UCSD-AML1 (cell line): ENCODE measurements around the gene PI4KB.
"Not testable (repeated sequence)": the region's sequence is repeated elsewhere in the genome, so short reads cannot be mapped to it uniquely, and the experiment has no call there.

ENCODE experiments used
- DNase-seq: peaks from one replicate; lab custom pipeline; 2025; ENCODE audit not compliant: unreplicated experiment; lab: John Stamatoyannopoulos, UW

Gene PI4KB

GRCh38 chr1:151281969-151282882 lies 45.0 kb downstream of the PI4KB start, which contains the start of gene ZNF687:
ZNF687 (plus strand) TSS chr1:151282299; CDS start chr1:151286292, 3,993 bp downstream.
- peak; percentile 100 for DNase-seq

DNA sequence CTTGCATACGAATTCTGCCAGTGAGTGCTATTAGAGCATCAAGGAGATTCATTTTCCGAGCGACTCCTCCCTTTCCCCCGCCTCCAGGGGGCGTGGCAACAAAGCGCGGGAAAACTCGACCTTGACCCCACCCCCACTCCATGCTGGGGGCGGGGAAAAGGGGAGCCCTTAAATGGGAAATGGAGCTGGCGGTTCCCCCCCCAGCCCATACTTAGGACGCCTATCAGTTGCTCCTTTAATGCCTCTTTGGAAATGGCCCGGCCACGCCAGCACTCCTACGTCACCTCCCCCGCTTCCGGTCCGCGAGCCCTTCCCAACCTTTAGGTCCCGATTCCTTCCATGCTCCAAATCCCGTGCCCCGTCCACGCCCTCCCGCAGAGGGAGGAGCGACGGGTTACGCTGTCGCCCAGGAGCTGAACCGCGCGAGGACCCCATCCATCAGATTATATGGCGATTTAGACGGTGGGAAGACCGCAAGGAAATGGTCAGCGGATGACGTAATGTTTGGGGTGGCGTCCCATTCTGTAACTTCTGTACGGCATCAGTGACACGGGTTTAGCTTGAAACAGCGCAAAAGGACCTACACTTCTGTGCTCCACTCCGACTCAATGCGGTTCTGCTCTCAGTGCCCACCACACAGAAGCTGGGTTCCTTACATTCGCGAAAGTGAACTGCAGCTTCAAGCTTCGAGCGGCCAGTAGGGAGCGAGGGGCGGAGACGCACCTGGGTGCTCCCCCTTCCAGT lies 45.8 kb downstream of the PI4KB start:
- peak; percentile 98 for DNase-seq

DNA sequence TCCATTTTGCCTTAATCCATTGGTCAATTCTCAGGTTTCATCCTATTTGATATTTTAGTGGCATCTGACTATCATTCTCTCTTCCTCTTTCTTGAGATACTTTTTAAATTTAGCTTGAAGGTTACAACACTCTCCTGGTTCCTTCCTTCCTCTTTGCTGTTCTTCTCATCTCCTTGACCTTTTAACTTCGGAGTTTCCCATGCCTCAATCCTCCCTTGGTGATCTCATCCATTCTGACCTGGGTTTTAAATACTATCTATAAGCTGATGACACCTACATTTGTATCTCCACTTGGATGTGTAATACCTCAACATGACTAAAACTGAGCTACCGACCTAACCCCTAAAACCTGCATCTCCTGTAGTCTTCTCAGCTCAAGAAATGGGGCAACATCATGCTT lies 50.0 kb downstream of the PI4KB start:
- DNase-seq: no peak

DNA sequence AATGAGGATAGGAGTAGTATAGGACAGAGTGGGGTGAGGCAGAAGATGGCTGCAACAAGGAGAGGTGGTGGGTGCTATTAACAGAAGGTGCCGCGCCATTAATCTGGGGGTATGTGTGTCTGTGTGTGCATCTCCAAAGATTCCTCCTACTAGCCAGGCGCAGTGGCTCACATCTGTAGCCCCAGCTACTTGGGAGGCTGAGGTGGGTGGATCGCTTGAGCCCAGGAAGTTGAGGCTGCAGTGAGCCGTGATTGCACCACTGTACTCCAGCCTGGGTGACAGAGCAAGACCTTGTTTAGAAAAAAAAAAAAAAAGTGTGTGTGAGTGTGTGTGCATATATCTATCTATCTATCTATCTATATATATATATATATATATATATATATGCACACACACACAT lies 51.9 kb downstream of the PI4KB start:
- DNase-seq: not testable (repeated sequence)

- no peak for DNase-seq
These were observed 53.2 kb downstream of the PI4KB start for GRCh38 chr1:151273924-151274466.

DNA sequence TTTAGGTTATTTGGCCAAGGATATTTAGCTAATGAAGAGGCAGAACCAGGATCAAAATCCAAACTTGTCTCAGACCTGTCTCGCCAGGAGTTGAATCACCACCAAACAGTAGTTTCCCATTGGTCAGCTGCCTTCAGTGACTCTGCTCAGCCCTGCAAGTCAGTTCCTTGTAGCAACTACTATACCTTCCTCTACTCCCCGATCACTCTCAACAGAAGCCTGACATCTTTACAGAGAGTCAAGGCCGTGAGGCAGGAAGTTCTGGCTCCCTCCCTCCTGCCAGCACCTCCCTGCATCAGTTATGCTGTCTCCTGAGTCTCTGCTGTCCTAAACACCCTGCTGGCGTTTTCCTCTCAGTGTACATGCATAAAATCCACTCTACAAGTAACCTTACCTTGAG lies 59.5 kb downstream of the PI4KB start:
- DNase-seq: peak; percentile 21

DNA sequence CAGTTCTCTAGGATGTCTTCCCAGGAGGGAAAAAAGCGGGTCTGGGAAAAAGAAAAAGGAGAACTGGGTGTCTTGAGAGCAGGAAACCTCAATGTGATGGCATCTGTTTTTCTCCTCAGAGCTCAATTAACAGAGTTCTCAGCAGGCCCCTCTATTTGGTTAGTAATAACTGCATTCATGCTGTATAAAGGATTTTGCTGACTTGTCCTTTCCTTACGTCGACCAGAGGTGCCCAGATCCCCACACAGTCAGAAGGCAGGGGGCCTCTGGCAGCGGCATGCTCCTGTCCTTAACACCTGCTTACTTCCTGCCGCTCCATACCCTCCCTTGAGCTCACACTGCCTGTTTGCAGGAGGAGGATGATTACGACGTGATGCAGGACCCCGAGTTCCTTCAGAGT lies 60.4 kb downstream of the PI4KB start:
- no peak for DNase-seq

DNA sequence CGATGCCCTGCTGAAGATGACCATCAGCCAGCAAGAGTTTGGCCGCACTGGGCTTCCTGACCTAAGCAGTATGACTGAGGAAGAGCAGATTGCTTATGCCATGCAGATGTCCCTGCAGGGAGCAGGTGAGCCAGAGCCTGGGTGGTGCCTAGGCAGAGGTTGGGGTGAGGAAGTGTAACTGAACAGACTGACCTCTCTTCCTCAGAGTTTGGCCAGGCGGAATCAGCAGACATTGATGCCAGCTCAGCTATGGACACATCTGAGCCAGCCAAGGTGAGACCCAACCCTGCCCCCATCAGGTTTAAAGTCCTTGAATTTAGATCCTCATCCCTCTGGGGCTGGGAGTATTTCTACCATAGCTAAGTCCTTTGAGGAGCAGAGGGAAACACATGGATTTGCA lies 60.9 kb downstream of the PI4KB start:
- no peak for DNase-seq

DNA sequence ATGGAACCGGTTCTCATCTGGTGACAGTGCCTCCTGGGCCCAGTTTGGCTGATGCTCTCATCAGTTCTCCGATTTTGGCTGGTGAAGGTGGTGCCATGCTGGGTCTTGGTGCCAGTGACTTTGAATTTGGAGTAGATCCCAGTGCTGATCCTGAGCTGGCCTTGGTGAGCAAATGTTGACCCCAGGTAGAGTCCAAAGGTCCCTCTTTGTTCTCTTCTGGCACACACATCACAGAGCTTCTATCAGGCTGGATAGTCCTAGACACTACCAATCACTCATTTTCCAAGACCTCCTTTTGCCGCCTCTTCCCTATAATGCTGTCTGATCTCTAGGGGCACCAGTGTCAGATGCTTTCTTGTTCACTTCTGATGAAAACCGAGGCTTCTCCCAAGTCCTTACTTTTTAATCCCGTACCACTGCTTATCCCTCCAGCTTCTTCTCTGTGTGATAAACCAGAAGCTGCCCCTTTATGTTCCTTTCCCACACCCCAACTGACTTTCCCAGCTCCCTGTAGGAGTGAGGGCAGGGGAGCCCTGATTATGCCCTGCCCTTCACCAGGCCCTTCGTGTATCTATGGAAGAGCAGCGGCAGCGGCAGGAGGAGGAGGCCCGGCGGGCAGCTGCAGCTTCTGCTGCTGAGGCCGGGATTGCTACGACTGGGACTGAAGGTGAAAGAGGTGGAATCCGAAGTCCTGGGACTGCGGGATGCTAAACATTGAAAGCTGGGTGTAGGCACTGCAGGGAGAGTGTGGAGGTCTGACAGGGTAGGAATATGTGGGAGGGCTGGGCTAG lies 61.6 kb downstream of the PI4KB start:
- DNase-seq: no peak

DNA sequence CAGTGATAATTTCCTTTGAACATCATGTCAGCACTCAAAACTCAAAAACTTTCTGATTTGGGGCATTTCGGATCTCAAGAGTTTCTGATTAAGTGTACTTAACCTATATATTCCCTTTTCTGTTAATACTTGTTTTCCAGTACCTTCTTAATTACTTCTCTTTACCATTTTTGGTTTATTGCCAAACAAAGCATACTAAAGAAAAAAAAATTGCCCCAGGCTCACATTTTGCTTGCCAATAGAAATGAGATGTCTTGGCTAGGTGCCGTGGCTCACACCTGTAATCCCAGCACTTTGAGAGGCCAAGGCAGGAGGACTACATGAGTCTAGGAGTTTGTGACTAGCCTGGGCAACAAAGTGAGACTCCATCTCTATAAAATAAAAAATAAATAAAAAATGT lies 67.9 kb downstream of the PI4KB start:
- no peak for DNase-seq

- no peak for DNase-seq
These were observed 71.8 kb downstream of the PI4KB start for GRCh38 chr1:151255381-151255780.

DNA sequence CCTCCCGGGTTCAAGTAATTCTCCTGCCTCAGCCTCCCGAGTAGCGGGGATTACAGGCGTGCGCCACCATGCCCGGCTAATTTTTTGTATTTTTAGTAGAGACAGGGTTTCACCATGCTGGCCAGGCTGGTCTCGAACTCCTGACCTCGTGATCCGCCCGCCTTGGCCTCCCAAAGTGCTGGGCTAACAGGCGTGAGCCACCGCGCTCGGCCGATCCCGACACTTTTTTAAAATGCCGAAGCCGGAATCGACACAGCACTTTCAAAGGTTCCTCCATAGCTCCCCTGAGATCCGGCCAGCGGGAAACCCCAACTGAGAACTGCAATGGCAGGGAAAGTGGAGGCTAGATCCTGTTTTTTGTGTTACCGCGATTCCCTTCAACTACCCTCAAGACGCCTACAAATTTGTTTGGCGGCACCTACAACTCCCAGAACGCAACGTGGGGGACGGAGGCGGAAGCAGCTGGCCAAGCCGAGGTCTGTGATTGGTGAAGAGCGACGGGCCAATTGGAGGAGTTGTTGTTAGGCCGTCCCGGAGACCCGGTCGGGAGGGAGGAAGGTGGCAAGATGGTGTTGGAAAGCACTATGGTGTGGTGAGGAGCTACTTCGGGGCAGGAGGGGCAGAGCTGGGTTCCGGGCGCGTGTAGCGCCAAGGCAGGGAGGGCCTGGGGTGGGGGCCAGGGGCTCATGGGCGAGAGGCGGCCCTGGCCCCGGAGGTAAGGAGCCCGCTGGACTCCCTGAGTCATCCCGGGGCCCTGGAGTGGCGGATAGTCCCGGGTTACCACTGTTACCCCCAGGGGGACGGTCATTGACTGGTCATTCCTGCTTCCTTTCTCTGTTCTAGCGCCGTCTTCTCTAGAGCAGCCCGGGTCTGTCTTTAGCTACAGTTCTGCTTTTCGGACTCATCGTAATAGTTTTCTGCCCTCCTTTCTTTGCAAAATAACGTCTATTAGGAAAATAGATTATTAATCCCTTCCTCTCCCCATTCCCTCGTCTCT lies 72.7 kb downstream of the PI4KB start, which contains the start of gene PSMD4:
TSS of gene PSMD4 (plus strand) at position 518 of the 997 bp plus-strand sequence. CDS start at position 567, 49 bp downstream.
- peak; percentile 93 for DNase-seq

- DNase-seq: peak; percentile 22
These were observed 75.4 kb downstream of the PI4KB start for GRCh38 chr1:151251656-151252470.

DNA sequence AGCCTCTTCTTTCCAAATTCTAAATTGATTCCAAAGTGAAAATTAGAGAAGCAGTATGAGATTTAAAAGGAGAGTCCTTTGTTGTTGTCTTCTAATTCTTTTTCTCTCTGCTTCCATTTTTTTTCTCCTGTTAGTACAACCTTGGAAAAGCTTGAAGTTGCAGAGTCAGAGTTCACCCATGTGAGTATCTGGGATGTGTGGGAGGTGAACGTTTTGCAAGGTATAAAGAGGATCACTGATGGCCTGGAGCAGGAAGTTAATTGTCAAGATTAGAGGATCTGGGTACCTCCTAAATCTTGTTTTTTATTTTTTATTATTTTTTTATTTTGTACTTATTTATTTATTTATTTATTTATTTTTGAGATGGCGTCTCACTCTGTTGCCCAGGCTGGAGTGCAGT lies 80.4 kb downstream of the PI4KB start:
- no peak for DNase-seq

DNA sequence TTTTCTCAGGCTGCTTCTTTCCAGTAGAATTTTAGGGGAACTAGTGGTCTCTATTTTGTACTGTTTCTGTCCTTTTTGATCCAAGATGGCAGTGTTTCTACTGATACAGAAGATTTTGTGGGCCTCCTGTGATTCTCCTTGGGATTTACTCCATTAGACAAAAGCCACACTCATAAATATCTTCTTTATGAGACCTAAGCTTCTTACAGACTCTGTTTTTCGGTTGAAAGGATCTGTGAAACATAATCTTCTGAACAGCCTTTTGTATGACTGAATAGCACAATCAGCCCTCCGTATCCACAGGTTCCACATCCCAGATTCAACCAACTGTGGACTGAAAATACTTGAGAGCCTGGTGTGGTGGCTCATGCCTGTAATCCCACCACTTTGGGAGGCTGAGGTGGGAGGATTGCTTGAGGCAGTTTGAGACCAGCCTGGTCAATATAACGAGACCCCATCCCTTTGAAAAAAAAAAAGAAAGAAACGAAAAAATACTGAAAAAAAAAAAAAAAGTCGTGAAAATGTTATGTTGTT lies 83.5 kb downstream of the PI4KB start:
- no peak for DNase-seq

DNA sequence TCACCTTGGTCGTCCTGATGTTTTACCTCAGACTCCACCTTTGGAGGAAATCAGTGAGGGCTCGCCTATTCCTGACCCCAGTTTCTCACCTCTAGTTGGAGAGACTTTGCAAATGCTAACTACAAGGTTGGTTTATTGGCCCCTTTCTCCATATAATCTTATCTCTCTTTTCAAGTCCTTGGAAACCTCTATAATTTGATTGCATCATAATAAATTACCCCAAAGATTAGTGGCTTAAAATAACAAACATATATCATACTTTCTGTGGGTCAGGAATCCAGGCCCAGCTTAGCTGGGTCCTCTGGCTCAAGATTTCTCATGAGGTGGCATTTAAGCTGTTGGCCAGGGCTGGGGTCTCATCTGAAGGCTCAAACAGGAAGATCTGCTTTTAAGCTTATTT lies 84.8 kb downstream of the PI4KB start:
- DNase-seq: no peak
